Astrocyte (in vitro differentiated cells and primary cell): ENCODE data around the gene NEK6.

ENCODE experiments used
- CTCF ChIP-seq: IDR thresholded peaks from 2 replicates; pipeline ENCODE4 v1.5.1; 2011; ENCODE audit warnings: low read depth, mild to moderate bottlenecking, inconsistent platforms, low read length, moderate library complexity; ENCODE audit not compliant: insufficient read depth
- EZH2 ChIP-seq: IDR thresholded peaks from 2 replicates; pipeline ENCODE4 v1.6.1; 2012; ENCODE audit warnings: mild to moderate bottlenecking, low read length, inconsistent platforms; ENCODE audit not compliant: insufficient read depth

- TF ChIP-seq CTCF (no peak), EZH2 (no peak)
These were observed 45.2 kb upstream of the NEK6 start for GRCh38 chr9:124212381-124213050.
